ENCODE measurements around the gene GSK3A.

Gene GSK3A

GRCh38 chr19:42242512-42243409 is at the start of gene GSK3A:
Gene GSK3A (minus strand): TSS chr19:42242602. CDS start chr19:42242465, 137 bp downstream.
- DNase-seq: peak; percentile 93 to 96

DNA sequence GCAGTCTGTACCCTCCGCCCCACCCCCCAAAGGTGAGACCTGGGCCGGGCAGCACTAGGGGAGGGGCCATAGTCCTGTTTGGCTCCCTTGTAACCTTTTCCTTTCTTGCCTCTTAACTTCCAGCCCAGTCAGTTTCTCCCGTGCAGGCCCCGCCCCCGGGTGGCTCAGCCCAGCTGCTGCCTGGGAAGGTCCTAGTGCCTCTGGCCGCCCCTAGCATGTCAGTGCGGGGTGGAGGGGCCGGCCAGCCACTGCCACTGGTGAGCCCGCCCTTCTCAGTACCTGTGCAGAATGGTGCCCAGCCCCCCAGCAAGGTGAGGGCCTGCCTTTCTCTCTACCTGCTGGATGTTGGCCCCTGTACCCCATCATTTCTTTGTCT is 49.0 kb upstream of the GSK3A start:
- DNase-seq: no peak

GRCh38 chr19:42290523-42291434 is 48.4 kb upstream of the GSK3A start:
- peak; percentile 56 to 61 for DNase-seq

GRCh38 chr19:42290136-42290522 is 47.7 kb upstream of the GSK3A start:
- no peak for DNase-seq

- DNase-seq: no peak
Measured at GRCh38 chr19:42289556-42290041, 47.2 kb upstream of the GSK3A start.

DNA sequence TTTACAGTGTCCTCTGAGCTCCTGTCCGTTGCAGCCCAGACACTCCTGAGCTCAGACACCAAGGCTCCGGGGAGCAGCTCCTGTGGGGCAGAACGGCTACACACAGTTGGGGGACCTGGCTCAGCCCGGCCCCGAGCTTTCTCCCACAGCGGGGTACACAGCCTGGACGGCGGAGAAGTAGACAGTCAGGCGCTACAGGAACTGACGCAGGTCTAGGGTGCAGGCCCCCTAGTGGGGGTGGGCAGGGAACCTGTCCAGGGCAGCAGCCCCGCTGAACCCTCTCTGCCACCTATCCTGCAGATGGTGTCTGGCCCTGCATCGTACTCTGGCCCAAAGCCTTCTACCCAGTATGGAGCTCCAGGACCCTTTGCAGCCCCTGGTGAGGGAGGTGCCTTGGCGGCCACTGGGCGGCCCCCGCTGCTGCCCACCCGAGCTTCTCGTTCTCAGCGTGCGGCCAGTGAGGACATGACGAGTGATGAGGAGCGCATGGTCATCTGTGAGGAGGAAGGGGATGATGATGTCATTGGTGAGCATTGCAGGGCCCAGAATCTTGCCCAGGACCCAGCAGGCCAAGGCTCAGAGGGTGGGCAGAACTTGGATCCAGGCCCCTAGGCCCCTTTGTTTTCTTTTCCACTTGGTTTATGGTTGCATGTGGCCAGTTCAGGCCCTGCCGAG is 46.6 kb upstream of the GSK3A start:
- DNase-seq: no peak

GRCh38 chr19:42288387-42288786 is 46.0 kb upstream of the GSK3A start:
- no peak for DNase-seq

- no peak for DNase-seq
Measured at GRCh38 chr19:42287827-42288107, 45.4 kb upstream of the GSK3A start.

DNA sequence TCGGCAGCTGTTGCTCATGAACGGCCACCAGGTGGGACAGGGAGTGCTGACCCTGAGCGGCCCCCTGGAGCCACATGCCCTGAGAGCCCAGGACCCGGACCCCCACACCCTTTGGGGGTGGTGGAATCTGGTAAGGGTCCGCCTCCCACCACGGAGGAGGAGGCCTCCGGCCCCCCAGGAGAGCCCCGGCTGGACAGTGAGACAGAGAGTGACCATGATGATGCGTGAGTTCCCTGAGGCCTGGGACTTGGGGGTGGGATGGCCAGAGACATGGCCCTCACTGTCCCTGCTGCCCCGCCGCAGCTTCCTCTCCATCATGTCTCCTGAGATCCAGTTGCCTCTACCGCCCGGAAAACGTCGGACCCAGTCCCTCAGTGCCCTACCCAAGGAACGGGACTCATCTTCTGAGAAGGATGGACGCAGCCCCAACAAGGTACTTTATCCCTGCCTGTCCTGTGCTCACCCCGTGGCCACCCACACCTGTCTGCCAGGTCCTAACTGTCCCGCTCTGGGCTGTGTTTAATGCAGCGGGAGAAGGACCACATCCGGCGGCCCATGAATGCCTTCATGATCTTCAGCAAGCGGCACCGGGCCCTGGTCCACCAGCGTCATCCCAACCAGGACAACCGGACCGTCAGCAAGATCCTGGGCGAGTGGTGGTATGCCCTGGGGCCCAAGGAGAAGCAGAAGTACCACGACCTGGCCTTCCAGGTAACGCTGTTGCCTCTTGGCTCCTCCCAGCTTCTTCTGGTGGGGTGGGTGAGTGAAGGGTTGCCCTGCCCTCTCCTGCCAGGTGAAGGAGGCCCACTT is 44.8 kb upstream of the GSK3A start:
- DNase-seq: no peak

DNA sequence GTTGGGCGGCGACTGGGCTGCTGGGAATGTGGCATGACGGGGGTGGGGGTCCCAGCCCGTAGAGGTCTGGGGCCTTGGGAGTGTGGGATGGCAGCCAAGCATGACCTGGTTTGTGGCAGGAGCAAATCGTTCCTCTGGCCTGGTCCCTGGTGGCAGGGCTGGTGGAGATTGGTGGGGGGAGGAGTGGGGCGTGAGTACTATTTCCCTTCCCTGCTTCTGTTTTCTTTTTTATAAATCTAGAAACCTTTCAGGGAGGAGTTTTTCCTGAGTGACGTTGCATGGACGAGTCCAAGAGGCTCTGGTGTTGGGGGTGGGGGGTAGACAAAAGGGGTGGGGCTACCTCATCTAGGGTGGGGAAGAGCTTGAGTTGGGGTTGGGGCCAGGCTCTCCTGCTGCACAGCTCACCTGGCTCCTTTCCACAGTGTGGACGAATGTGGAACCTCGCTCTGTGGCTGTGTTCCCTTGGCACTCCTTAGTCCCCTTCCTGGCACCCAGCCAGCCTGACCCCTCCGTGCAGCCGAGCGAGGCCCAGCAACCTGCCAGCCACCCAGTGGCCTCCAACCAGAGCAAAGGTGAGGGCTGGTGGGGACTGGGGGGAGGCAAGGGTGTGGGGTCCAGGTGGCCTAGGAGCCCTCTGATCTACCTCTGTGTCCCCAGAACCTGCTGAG is 44.1 kb upstream of the GSK3A start:
- DNase-seq: no peak

DNA sequence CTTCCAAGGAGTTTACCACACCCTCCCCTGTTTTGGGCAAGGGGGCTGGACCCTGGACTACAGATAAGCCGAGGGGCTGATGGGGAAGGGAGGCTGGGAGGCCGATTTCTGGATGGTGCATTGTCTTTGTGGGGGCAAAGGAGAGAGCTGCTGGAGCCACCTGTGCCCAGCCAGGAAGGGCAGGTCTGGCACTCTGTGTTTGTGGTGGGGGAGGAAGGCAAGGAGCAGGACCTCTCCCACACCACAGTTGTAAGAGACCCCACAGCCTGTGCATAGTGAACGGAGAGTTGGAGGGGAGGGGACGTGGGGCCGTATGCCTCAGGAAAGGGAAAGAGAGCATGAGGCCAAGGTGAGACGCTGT is 43.6 kb upstream of the GSK3A start:
- no peak for DNase-seq

- DNase-seq: no peak
Measured at GRCh38 chr19:42285541-42285941, 43.1 kb upstream of the GSK3A start.

GRCh38 chr19:42284591-42285341 is 42.4 kb upstream of the GSK3A start:
- DNase-seq: no peak

DNA sequence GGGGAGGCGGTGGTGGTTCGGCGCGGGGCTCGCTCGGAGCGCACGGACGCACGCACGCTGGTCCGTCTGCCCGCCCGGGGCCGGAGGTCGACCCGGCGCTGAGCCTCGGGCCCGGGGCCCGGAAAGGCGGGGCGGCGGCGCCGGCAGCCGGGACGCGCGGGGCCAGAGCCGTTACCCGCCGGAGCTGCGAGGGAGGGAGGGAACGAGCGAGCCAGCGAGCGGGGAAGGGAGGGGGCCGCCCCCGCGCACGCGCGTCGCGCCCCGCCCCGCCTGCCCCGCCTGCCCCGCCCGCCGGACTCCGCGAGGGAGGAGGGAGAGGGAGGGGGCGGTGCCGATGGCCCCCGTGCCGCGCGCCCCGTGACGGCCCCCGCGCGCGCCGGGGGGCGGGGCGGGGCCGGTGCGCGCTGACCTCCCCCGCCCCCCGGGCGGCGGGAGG is 41.7 kb upstream of the GSK3A start:
- peak; percentile 74 to 86 for DNase-seq

- peak; percentile 95 to 96 for DNase-seq
Measured at GRCh38 chr19:42283188-42284065, 41.0 kb upstream of the GSK3A start.

- DNase-seq: no peak
Measured at GRCh38 chr19:42282819-42283187, 40.4 kb upstream of the GSK3A start.

- DNase-seq: no peak
Measured at GRCh38 chr19:42281827-42282762, 39.7 kb upstream of the GSK3A start.

DNA sequence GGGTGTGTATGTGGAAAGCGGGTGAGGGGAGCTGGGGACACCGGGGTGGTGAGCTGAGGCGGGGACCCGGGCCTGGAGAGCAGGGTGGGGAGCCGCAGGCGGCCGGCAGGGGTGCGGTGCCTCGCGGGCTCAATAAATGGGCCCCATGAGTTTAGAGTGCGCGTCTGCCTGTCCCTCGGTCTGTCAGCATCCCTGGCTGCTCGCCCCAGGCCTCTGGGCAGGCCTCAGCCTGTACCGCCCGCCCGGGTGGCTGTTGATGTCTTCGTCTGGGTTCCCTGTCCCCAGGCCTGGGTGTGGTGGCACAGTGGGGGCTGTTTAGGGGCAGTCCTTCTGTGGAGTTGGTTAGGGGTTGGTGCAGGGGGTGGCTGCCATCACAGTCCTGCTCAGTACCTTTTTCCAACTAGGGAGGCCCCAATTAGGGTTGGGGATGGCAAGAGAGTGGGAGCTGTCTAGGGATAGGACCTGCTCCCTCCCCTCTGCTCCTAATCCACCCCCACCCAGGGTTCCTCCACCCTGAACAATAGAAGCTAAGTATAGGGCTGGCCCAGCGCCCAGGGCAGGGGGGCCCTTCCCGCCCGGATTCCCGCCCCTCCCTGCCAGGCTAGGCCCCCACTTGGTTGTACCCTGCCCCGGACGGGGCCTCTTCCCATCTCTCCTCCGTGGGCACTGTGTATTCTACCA is 38.9 kb upstream of the GSK3A start:
- no peak for DNase-seq
